Kidney (tissue), 14 donors: ENCODE results near the gene FOXD1. TPM values are rescaled to one million over a fixed set of nuclear protein-coding genes. Genes with fewer than 3 reads are reported as not detected.

Experiments
- DNase-seq, 5 donors: peaks; one replicate each; pipeline ENCODE4 v3.0.0-alpha.2; 2013 to 2020
- FAIRE-seq: peaks from 2 replicates; lab custom pipeline; 2012; peaks lifted over from hg19 to GRCh38; lab: Jason Lieb, UNC
- H3K27ac ChIP-seq, 2 donors: one replicate each; pipeline ENCODE4 v1.7.0; 2013; ENCODE audit warnings: low read depth in 2 of 2, low read length in 2 of 2, inconsistent platforms in 1 of 2
- H3K27me3 ChIP-seq: one replicate; pipeline ENCODE4 v1.7.1; 2013; ENCODE audit warnings: low read length, inconsistent platforms; ENCODE audit not compliant: control insufficient read depth, insufficient read depth
- H3K36me3 ChIP-seq, 3 donors: one replicate each; pipeline versions ENCODE4 v1.7.0 to v1.7.1; 2013; ENCODE audit warnings: low read length in 3 of 3, control low read depth in 1 of 3, inconsistent platforms in 1 of 3; ENCODE audit not compliant: insufficient read depth in 3 of 3, control insufficient read depth in 2 of 3
- H3K4me1 ChIP-seq, 3 donors: one replicate each; pipeline versions ENCODE4 v1.7.0 to v1.7.1; 2013; ENCODE audit warnings: low read length in 3 of 3, inconsistent platforms in 1 of 3, low read depth in 1 of 3; ENCODE audit not compliant: control insufficient read depth in 2 of 3, insufficient read depth in 2 of 3
- H3K4me3 ChIP-seq, 3 donors: one replicate each; pipeline versions ENCODE4 v1.7.0 to v1.8.1; 2013; ENCODE audit warnings: low read length in 3 of 3, control low read depth in 1 of 3, inconsistent platforms in 1 of 3
- H3K9ac ChIP-seq, 3 donors: one replicate each; pipeline versions ENCODE4 v1.7.0 to v1.7.1; 2013; ENCODE audit warnings: low read length in 3 of 3, control low read depth in 1 of 3, inconsistent platforms in 1 of 3
- H3K9me3 ChIP-seq, 3 donors: one replicate each; pipeline versions ENCODE4 v1.7.0 to v1.7.1; 2013; ENCODE audit warnings: low read length in 3 of 3, control low read depth in 1 of 3, inconsistent platforms in 1 of 3; ENCODE audit not compliant: control insufficient read depth in 2 of 3, insufficient read depth in 1 of 3
- CTCF ChIP-seq: IDR thresholded peaks from 3 replicates; pipeline ENCODE4 v1.5.1; 2012; ENCODE audit warnings: mild to moderate bottlenecking, moderate library complexity, borderline replicate concordance; ENCODE audit not compliant: insufficient read depth; ENCODE audit errors: extremely low read depth
- intact Hi-C: fragments of 100-400 bp; cut with DNase I; formaldehyde crosslinking; loops from one replicate; pipeline ENCODE4 v1.11.1; 2022
- polyA plus RNA-seq: library from polyadenylated mRNA; stranded (reverse); fragments of 350-450 nt; fragmentation: Illumina TruSeq; extraction: RNeasy Lipid Tissue Mini Kit (QIAGEN cat#74804); gene quantifications from one replicate; pipeline ENCODE4 v1.2.3, GENCODE V29; 2014; ENCODE audit warnings: low read depth, low replicate concordance; ENCODE audit not compliant: insufficient read depth
- total RNA-seq: library from RNA; stranded (reverse); fragmentation: NEBNext Ultra II Directional; extraction: Animal tissue kit (Norgen Biotek cat#: 25700); gene quantifications from one replicate; pipeline ENCODE4 v1.2.1, GENCODE V29; 2021
- donor health status: control.
- donor health status: control.
- donor health status: control.
- donor health status: control.
- donor health status: control.
- donor health status: DM: yes; HTN: yes; CAD: no.
- donor health status: Normal renal cell carcinoma (clear cell type).

The FOXD1 gene
- total and polyA plus RNA-seq, 2 donors from 2014 or later: 2.5 to 5.9 TPM

GRCh38 chr5:73419465-73420390 is 28.8 kb downstream of the FOXD1 start:
- DNase-seq: peak; percentile 71 to 96 (median 94)
- H3K27me3 ChIP-seq: peaks cover 6% of the 10 kb centered on the region
- H3K36me3 ChIP-seq: no peaks in the 10 kb centered on the region
- no peaks in the 10 kb centered on the region for H3K9me3 ChIP-seq
- H3K4me1 ChIP-seq: peaks cover 0 to 8% (median 2%) of the 10 kb centered on the region in 3 donors
- intact Hi-C loops: no loop called here
- H3K9ac ChIP-seq: peak overlapping the region in 1 of 3 donors; percentile 15
- no peak for TF ChIP-seq CTCF
- no peak for FAIRE-seq
- peak overlapping the region; percentile 14 to 45 (median 30) for H3K4me3 ChIP-seq
- no peak overlapping the region for H3K27ac ChIP-seq

GRCh38 chr5:73419117-73419464 is 29.5 kb downstream of the FOXD1 start:
- Histone ChIP-seq H3K4me3 (no peak overlapping the region), H3K9ac (no peak overlapping the region), H3K4me1 (peaks cover 0 to 3% (median 2%) of the 10 kb centered on the region in 3 donors), H3K27ac (no peak overlapping the region), H3K36me3 (no peaks in the 10 kb centered on the region), H3K27me3 (peaks cover 6% of the 10 kb centered on the region), H3K9me3 (no peaks in the 10 kb centered on the region)
- intact Hi-C loops: no loop called here
- DNase-seq (no peak), FAIRE-seq (no peak)
- TF ChIP-seq CTCF: no peak

- peaks cover 6% of the 10 kb centered on the region for H3K27me3 ChIP-seq
- peaks cover 0 to 3% (median 2%) of the 10 kb centered on the region in 3 donors for H3K4me1 ChIP-seq
- no peak overlapping the region for H3K27ac ChIP-seq
- no peak overlapping the region for H3K9ac ChIP-seq
- FAIRE-seq (no peak), DNase-seq (peak in 4 of 5 donors; percentile 42 to 58 (median 46))
- TF ChIP-seq CTCF: no peak
- H3K36me3 ChIP-seq: no peaks in the 10 kb centered on the region
- no peaks in the 10 kb centered on the region for H3K9me3 ChIP-seq
- intact Hi-C loops: no loop called here
- H3K4me3 ChIP-seq: no peak overlapping the region
Measured at GRCh38 chr5:73418244-73418691, 30.3 kb downstream of the FOXD1 start.
